OCI-LY1 (cell line): ENCODE measurements around the gene SPECC1L.
"Not testable (repeated sequence)": the region's sequence is repeated elsewhere in the genome, so short reads cannot be mapped to it uniquely, and the experiment has no call there.

Experiments
- CTCF ChIP-seq: fragments of 200-600 bp; sonication (generic), shearing (Covaris generic); IDR thresholded peaks from 2 replicates; pipeline ENCODE4 v1.5.1; 2017; ENCODE audit warnings: mild to moderate bottlenecking, antibody characterized with exemption, low read length, moderate library complexity, mixed read lengths
- EZH2 ChIP-seq: fragments of 200-600 bp; sonication (generic), shearing (Covaris generic); IDR thresholded peaks from 2 replicates; pipeline ENCODE4 v1.8.0; 2017; ENCODE audit warnings: borderline replicate concordance, mixed run types, mild to moderate bottlenecking, antibody characterized with exemption, low read length, moderate library complexity, mixed read lengths

- TF ChIP-seq CTCF, EZH2: not testable (repeated sequence)
These were observed 29.5 kb upstream of the SPECC1L start for GRCh38 chr22:24240985-24241692.
